Activated CD8-positive, alpha-beta memory T cell treated with anti-CD3 and anti-CD28 coated beads for 4 hours (primary cell): ENCODE results near the gene LRBA.
"Not testable (repeated sequence)": the region's sequence is repeated elsewhere in the genome, so short reads cannot be mapped to it uniquely, and the experiment has no call there.

ENCODE experiments used
- DNase-seq, 2 donors: peaks; one replicate each; pipeline ENCODE4 v3.0.0-alpha.2; 2020; ENCODE audit warnings: low read depth in 2 of 2

The LRBA gene

GRCh38 chr4:150423503-150423902 is 591.6 kb downstream of the LRBA start:
- DNase-seq: no peak

- no peak for DNase-seq
These were observed 592.0 kb downstream of the LRBA start for GRCh38 chr4:150423074-150423473.

- DNase-seq: no peak
These were observed 593.5 kb downstream of the LRBA start for GRCh38 chr4:150421612-150422011.

- no peak for DNase-seq
These were observed 595.1 kb downstream of the LRBA start for GRCh38 chr4:150419939-150420338.

- DNase-seq: no peak
These were observed 596.2 kb downstream of the LRBA start for GRCh38 chr4:150418757-150419410.

- DNase-seq: no peak
These were observed 599.9 kb downstream of the LRBA start for GRCh38 chr4:150415213-150415612.

- DNase-seq: no peak
These were observed 603.6 kb downstream of the LRBA start for GRCh38 chr4:150411520-150411919.

DNA sequence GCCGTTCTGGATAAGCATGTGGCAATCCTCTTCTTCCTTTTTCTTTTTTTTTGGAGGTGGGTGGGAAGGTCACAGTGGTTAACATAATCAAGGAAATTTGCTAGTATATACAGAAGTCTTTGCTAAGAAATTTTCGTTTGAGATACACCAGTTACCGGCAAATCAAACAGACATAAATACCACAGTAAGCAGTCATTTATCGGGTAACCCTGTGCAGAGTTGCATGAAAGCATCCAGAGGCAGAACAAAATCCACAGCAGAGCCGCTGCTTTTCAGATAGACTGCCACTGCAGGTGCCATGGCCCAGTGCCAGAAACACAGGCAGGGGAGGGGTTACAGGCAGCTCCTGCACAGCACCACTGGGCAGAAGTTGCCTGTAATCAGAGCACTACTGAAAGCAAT is 612.2 kb downstream of the LRBA start:
- DNase-seq: no peak

- DNase-seq: no peak
These were observed 613.9 kb downstream of the LRBA start for GRCh38 chr4:150401083-150401687.

DNA sequence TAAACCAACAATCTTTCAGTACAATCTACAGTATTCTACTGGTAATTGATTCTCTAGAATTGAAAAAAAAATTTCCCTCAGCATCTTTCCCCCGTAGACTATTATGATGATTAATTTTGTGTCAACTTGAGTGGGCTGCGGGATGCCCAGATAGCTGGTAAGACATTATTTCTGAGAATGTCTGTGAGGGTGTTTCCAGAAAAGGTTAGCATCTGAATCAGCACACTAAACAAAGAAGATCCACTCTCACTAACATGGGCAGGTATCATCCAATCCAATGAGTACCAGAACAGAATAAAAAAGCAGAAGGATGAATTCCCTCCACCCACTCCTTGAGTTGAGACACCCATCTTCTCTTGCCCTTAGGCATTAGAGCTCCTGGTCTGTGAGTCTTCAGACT is 619.2 kb downstream of the LRBA start:
- DNase-seq: no peak

DNA sequence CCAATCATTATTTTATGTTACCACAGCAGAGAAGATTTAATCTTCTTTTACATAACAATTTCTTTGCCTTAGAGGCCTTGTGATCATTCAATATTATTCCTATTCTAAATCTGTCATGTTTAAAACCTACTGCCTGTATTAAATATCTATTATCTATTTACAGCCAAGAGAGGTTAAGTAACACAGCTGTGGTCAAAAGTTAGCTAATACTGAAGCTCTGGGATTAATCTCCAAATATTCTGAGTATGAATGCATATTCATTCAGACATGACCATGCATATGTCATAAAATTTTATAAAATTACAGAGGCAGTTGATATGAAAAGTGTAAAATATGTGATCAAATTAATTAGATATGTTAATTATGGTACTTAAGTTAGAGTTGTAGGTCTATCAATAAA is 621.0 kb downstream of the LRBA start:
- no peak for DNase-seq

DNA sequence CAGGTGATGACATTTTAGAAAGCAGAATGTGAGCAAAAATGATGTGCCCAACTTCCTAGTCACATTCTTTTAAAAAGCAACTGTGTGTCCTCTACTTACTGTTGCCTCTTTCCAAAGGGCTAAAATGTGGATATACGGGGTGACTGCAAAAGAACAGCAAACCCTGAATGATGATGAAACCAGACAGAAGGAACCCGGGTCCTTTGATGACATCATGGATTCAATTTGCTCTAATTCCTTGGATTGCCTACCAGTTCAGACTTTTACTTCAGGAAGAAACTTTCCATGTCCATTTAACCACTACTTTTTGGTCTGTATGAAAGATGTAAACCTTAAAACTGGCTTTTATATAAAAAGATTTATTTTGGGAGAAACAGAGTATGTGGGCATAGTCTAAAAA is 624.0 kb downstream of the LRBA start:
- DNase-seq: no peak

GRCh38 chr4:150390531-150390910 is 624.6 kb downstream of the LRBA start:
- no peak for DNase-seq

GRCh38 chr4:150389896-150390530 is 625.1 kb downstream of the LRBA start:
- no peak for DNase-seq

DNA sequence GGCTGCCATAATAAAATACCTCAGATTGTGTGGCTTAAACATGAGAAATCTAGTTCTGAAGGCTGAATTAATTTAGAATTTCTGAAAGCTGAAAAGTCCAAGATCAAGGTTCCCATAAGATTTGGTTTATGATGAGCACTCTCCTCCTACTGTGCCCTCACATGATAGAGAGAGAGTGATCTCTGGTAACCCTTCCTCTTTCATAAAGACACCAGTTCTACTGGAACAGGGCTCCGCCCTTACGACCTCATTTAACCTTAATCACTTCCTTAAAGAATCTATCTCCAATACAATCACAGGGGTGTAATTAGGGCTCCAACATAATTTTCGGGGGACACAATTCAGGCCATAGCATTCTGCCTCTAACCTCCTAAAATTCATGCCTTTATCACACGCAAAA is 627.1 kb downstream of the LRBA start:
- DNase-seq: no peak

DNA sequence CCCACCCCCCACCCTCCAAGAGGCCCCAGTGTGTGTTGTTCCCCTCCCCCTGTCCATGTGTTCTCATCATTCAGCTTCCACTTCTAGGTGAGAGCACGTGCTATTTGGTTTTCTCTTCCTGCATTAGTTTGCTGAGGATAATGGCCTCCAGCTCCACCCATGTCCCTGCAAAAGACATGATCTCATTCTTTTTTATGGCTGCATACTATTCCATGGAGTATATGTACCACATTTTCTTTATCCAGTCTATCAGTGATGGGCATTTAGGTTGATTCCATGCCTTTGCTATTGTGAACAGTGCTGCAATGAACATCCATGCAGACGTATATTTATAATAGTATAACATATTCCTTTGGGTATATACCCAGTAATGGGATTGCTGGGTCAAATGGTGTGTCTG is 628.7 kb downstream of the LRBA start:
- not testable (repeated sequence) for DNase-seq

GRCh38 chr4:150385606-150386005 is 629.5 kb downstream of the LRBA start:
- DNase-seq: no peak

GRCh38 chr4:150384249-150384648 is 630.8 kb downstream of the LRBA start:
- DNase-seq: no peak

- DNase-seq: no peak
These were observed 633.1 kb downstream of the LRBA start for GRCh38 chr4:150382028-150382427.

- DNase-seq: no peak
These were observed 633.5 kb downstream of the LRBA start for GRCh38 chr4:150381609-150382008.

DNA sequence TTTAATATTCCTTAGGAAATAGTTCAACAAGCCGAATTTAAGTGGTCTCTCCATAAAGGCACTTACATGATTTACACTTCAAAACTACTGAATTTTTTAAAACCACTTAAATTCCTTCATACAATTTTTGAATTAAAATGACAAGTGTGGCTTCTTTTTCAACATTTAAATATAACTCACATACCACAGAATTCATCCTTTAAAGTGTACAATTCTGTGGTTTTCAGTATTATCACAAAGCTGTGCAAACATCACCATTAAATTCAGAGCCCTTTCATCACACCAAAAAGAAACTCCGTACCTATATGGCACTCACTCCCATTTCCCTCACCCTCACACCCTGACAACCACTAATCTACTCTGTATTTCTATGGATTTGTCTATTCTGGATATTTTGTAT is 634.0 kb downstream of the LRBA start:
- no peak for DNase-seq

DNA sequence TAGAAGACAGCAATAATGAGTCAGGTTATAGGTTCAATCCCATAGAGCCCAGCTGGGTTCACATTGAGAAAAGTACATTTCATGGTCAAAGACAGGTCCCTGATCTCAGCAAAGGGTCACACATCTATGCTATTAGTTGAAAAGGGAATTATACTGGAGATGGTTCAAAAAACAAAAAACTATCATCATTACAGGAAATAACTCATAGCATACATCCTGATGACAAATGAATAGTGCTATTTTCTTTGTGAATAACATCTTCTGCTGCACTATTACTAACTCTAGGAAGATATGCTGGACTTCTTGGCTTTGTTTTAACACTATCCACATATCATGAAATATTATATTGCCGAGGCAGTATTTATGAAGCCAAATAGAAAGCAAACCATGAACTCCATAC is 635.6 kb downstream of the LRBA start:
- no peak for DNase-seq

DNA sequence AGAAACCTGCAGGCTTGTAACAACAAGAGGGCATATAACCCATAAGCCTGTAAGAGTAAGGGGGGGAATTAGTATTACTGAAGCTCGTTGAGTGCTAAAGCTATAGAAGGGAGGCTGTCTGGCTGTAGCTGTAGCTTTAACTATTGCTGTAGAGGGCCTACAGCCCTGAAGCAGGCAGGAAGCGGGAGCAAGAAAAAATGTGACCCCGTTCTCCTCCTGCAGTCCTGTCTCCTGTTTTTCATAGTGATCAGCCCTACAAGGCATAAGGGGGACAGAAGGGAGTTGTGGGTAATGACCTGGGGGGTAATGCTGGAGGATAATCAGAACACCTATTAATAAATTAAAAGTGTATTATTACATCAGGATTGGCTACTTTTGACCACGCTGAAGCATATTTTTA is 640.1 kb downstream of the LRBA start:
- DNase-seq: no peak

GRCh38 chr4:150371869-150372268 is 643.2 kb downstream of the LRBA start:
- no peak for DNase-seq
